ENCODE results near the gene TBC1D10A. TPM values are rescaled to one million over a fixed set of nuclear protein-coding genes. Genes with fewer than 3 reads are reported as not detected.
A peak's percentile ranks its signal among the peaks of the same experiment; 100 is the strongest.

The TBC1D10A gene
- total RNA-seq, 4 donors from 2014 or later: 18.4 to 25.9 (median 20.8) TPM

GRCh38 chr22:30272781-30273601 is 53.8 kb downstream of the TBC1D10A start:
- H3K4me1 ChIP-seq: peaks cover 0 to 14% (median under 1%) of the 10 kb centered on the region in 4 donors
- TF ChIP-seq, protein P1, sequence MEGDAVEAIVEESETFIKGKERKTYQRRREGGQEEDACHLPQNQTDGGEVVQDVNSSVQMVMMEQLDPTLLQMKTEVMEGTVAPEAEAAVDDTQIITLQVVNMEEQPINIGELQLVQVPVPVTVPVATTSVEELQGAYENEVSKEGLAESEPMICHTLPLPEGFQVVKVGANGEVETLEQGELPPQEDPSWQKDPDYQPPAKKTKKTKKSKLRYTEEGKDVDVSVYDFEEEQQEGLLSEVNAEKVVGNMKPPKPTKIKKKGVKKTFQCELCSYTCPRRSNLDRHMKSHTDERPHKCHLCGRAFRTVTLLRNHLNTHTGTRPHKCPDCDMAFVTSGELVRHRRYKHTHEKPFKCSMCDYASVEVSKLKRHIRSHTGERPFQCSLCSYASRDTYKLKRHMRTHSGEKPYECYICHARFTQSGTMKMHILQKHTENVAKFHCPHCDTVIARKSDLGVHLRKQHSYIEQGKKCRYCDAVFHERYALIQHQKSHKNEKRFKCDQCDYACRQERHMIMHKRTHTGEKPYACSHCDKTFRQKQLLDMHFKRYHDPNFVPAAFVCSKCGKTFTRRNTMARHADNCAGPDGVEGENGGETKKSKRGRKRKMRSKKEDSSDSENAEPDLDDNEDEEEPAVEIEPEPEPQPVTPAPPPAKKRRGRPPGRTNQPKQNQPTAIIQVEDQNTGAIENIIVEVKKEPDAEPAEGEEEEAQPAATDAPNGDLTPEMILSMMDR (IDR thresholded peaks at IDR 0.05): no peak
- TF ChIP-seq POLR2A (IDR thresholded peaks at IDR 0.05): no peak
- no peak overlapping the region for H3K4me3 ChIP-seq
- no peak overlapping the region for H3K27ac ChIP-seq
- no peaks in the 10 kb centered on the region for H3K36me3 ChIP-seq
- DNase-seq: no peak
- no peaks in the 10 kb centered on the region for H3K9me3 ChIP-seq
- H3K27me3 ChIP-seq: no peaks in the 10 kb centered on the region

GRCh38 chr22:30270832-30271231 is 55.9 kb downstream of the TBC1D10A start:
- TF ChIP-seq, protein P1 (IDR thresholded peaks at IDR 0.05): no peak
- no peak for TF ChIP-seq POLR2A (IDR thresholded peaks at IDR 0.05)
- Histone ChIP-seq H3K9me3 (no peaks in the 10 kb centered on the region), H3K4me3 (no peak overlapping the region), H3K4me1 (peaks cover 0 to 7% (median 2%) of the 10 kb centered on the region in 4 donors), H3K27me3 (no peaks in the 10 kb centered on the region), H3K27ac (peak overlapping the region in 2 of 4 donors; percentile 22 to 35), H3K36me3 (no peaks in the 10 kb centered on the region)
- peak in 1 of 3 donors; percentile 74 for DNase-seq

- Histone ChIP-seq H3K4me1 (peaks cover 0 to 11% (median 0%) of the 10 kb centered on the region in 4 donors), H3K36me3 (no peaks in the 10 kb centered on the region), H3K27ac (peak overlapping the region in 1 of 4 donors; percentile 82), H3K9me3 (no peaks in the 10 kb centered on the region), H3K27me3 (no peaks in the 10 kb centered on the region), H3K4me3 (no peak overlapping the region)
- no peak for DNase-seq
- TF ChIP-seq POLR2A (IDR thresholded peaks at IDR 0.05): no peak
- TF ChIP-seq, protein P1 (IDR thresholded peaks at IDR 0.05): no peak
These were observed 58.4 kb downstream of the TBC1D10A start for GRCh38 chr22:30268331-30268730.

- peak overlapping the region; percentile 68 to 83 (median 80) for H3K27ac ChIP-seq
- no peak for TF ChIP-seq POLR2A (IDR thresholded peaks at IDR 0.05)
- TF ChIP-seq, protein P1 (IDR thresholded peaks at IDR 0.05): no peak
- H3K27me3 ChIP-seq: no peaks in the 10 kb centered on the region
- peaks cover 0 to 14% (median 0%) of the 10 kb centered on the region in 4 donors for H3K4me1 ChIP-seq
- H3K36me3 ChIP-seq: no peaks in the 10 kb centered on the region
- H3K9me3 ChIP-seq: no peaks in the 10 kb centered on the region
- peak in 1 of 3 donors; percentile 56 for DNase-seq
- H3K4me3 ChIP-seq: peak overlapping the region in 3 of 4 donors; percentile 32 to 52 (median 39)
These were observed 59.1 kb downstream of the TBC1D10A start for GRCh38 chr22:30267382-30268302.

All from Peyer's patch (tissue), 4 donors.